ENCODE results near the gene TNC.

DNA sequence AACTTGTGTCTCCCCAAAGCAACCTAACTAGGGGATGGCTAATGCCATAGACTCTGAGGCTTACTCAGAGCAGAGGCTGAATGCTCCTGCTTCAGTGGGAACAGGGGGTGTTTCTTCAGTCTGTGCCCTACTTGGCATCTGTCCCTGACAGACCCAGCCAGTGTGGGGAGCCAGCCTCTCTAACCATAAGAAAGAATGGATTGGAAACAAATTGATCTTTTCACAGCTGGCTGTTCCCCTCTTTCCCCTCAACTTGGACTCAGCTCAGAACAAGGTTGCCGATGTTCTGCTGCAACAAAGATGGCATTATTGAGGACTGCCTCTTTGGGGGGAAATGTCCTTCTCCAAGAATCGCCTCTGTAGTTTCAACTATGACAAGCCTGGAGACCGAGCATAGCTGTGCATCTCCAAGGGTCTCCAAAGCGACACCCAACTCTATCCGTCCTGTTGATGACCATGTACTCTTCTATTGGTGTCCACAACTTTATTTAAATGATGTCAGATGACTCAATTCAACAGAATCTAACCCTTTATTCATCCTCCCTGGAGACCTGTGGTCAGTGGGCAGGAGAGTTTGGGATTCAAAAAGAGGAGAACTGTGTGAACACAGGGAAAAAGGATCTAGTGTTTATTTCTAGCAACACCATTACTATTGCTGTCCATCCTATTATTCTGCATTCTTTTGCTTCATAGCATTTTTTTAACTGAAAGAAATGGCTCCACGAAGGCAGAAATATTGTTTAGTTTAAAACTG is 24.7 kb upstream of the TNC start:
- TF ChIP-seq, protein P1, sequence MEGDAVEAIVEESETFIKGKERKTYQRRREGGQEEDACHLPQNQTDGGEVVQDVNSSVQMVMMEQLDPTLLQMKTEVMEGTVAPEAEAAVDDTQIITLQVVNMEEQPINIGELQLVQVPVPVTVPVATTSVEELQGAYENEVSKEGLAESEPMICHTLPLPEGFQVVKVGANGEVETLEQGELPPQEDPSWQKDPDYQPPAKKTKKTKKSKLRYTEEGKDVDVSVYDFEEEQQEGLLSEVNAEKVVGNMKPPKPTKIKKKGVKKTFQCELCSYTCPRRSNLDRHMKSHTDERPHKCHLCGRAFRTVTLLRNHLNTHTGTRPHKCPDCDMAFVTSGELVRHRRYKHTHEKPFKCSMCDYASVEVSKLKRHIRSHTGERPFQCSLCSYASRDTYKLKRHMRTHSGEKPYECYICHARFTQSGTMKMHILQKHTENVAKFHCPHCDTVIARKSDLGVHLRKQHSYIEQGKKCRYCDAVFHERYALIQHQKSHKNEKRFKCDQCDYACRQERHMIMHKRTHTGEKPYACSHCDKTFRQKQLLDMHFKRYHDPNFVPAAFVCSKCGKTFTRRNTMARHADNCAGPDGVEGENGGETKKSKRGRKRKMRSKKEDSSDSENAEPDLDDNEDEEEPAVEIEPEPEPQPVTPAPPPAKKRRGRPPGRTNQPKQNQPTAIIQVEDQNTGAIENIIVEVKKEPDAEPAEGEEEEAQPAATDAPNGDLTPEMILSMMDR (IDR thresholded peaks at IDR 0.05; ENCODE audit: insufficient read depth, low read length, poor library complexity, severe bottlenecking) = no peak
- TF ChIP-seq EZH2phosphoT487 (conservative IDR thresholded peaks at IDR 0.05; ENCODE audit: low read length) = no peak

Data from SU-DHL-6 (cell line).